ENCODE data around the gene TP63.

TP63 gene

DNA sequence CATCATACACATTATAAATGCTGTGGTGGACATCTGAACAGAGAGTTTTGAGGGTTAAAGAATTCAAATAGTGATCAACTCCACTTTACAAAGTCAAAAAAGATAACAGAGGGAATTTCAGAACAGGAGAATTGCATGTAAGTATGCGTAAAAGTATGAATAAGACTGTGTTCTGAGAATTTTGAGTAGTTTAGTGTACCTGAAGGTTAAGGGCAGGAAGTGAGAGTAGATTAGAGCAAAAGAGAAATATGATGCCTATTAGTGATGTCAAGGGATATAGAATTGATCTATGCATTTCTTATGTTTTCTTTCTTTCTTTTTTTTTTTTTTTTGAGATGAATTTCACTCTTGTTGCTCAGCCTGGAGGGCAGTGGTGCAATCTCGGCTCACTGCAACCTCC lies 53.1 kb downstream of the TP63 start:
- no peak for DNase-seq (ENCODE audit: low read depth)
- TF ChIP-seq, protein P1, sequence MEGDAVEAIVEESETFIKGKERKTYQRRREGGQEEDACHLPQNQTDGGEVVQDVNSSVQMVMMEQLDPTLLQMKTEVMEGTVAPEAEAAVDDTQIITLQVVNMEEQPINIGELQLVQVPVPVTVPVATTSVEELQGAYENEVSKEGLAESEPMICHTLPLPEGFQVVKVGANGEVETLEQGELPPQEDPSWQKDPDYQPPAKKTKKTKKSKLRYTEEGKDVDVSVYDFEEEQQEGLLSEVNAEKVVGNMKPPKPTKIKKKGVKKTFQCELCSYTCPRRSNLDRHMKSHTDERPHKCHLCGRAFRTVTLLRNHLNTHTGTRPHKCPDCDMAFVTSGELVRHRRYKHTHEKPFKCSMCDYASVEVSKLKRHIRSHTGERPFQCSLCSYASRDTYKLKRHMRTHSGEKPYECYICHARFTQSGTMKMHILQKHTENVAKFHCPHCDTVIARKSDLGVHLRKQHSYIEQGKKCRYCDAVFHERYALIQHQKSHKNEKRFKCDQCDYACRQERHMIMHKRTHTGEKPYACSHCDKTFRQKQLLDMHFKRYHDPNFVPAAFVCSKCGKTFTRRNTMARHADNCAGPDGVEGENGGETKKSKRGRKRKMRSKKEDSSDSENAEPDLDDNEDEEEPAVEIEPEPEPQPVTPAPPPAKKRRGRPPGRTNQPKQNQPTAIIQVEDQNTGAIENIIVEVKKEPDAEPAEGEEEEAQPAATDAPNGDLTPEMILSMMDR (IDR thresholded peaks at IDR 0.05; ENCODE audit: control insufficient read depth, insufficient read depth, low read depth, low read length, missing control alignments) = no peak
- H3K4me3 ChIP-seq (ENCODE audit: control insufficient read depth, low read depth, low read length) = no peak overlapping the region

DNA sequence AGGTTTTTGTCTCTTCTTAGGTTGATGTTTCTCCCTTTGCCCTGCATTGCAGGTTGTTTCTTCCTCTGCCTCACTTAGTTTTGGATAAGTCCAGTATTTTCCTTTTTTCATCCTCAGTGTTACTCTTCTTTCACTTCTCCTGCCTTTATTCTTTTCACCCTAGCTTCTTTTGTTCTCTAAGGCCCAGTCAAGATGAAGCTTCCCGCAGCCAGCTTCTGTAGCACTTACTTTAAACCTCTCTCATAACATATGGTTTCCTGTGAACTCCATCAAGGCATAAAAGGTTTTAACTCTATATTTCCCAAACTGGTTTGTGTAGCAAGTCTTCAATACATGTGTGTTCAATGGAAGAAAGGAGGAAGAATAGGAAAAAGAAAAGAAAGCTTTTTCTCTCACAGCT lies 54.1 kb downstream of the TP63 start:
- H3K4me3 ChIP-seq (ENCODE audit: control insufficient read depth, low read depth, low read length) = no peak overlapping the region
- no peak for DNase-seq (ENCODE audit: low read depth)
- TF ChIP-seq, protein P1 (IDR thresholded peaks at IDR 0.05; ENCODE audit: control insufficient read depth, insufficient read depth, low read depth, low read length, missing control alignments) = no peak

DNA sequence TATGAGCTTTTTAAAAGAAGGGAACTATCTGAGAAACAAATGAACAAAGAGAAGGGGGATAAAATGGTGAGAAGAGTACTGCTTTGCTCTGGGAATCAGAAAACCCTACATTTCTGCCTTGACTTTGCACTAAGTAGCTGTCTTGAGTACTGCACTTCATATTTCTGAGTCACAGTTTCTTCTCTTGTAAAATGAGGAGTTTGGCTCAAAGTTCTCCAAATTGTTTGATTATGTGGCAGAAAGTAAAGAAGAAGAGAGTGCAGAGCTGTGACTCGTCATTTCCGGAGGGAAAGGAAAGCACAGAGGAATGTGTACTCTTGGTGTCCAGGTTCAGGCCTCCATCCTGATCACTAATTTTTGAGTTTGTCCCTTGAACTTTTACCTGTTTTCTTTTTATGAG lies 54.7 kb downstream of the TP63 start:
- H3K4me3 ChIP-seq (ENCODE audit: control insufficient read depth, low read depth, low read length) = no peak overlapping the region
- peak; percentile 72 for DNase-seq (ENCODE audit: low read depth)
- TF ChIP-seq, protein P1 (IDR thresholded peaks at IDR 0.05; ENCODE audit: control insufficient read depth, insufficient read depth, low read depth, low read length, missing control alignments) = no peak

DNA sequence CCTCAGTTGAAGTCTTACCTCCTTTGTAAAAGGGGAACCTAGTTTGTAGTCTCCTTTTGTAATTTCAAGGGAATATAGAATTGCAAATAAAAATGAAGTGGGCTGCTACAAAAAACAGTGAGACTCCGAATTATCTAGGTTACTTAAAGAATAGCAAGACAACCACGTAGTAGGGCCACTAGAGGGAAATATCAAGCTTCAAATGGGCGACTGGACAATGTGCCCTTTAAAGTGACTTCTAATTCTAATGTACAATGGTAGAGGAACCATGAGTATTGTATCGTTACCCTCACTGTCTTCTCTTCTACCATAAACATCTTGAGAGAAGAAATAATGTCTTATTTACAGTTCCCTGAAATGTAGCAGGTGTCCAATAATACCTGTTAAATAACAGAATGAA lies 56.3 kb downstream of the TP63 start:
- no peak for DNase-seq (ENCODE audit: low read depth)
- TF ChIP-seq, protein P1 (IDR thresholded peaks at IDR 0.05; ENCODE audit: control insufficient read depth, insufficient read depth, low read depth, low read length, missing control alignments) = no peak
- H3K4me3 ChIP-seq (ENCODE audit: control insufficient read depth, low read depth, low read length) = no peak overlapping the region

DNA sequence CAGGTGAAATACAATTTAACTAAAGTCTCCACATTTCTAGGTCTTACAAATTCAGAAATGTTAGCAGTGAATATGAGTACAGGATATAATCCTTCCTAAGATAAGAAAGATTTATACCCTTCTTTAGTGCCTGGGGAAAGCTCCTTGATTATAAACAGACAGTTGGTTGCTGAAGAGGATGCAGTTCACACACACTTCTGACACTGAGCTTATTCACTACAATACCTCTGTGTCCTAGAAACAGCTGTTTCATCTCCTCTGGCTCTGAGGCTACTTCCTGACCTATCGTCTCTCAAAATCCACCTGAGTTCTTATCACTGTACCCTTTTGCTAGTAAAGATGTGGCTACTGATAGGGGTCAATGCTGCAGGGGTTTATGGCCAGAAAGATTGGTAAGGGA lies 57.1 kb downstream of the TP63 start:
- TF ChIP-seq, protein P1 (IDR thresholded peaks at IDR 0.05; ENCODE audit: control insufficient read depth, insufficient read depth, low read depth, low read length, missing control alignments) = no peak
- DNase-seq (ENCODE audit: low read depth) = peak; percentile 8
- H3K4me3 ChIP-seq (ENCODE audit: control insufficient read depth, low read depth, low read length) = no peak overlapping the region

DNA sequence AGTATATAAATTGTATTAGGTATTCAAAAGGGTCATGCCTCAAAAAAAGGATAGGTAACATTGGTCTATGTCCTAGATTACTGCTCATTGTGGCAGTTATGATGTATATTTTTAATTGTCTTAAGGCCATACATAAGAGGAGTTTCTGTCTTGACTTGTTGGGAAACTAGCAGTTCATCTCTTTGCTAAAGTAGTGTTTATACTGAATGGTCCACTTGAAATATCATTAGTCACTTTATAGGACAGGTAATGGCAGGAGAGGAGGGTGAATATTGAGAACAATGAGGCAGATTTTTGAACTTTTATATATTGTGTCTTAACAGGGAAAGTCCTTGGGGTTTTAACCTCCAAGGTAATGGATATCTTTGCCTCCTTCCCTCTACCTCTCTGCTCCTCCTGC lies 58.4 kb downstream of the TP63 start:
- H3K4me3 ChIP-seq (ENCODE audit: control insufficient read depth, low read depth, low read length) = no peak overlapping the region
- DNase-seq (ENCODE audit: low read depth) = no peak
- TF ChIP-seq, protein P1 (IDR thresholded peaks at IDR 0.05; ENCODE audit: control insufficient read depth, insufficient read depth, low read depth, low read length, missing control alignments) = no peak

DNA sequence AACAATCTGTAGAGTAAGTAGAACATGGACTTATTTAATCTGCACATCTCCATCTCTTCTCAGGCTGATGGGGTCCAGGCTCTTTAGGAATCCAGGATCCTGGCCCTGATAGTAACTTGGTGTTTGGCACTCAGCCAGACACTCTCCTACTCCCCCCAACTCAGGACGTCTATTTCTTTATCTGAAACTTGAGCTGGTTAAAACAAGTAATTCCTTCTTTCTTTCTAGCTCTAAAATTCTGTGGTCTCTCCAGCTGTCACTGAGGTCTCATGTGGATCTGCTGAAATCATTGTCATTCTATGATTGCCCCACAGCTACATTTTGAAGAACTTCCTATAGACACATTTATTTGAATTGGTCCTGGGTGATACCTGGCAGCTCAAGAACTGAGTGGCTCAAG lies 59.0 kb downstream of the TP63 start:
- DNase-seq (ENCODE audit: low read depth) = no peak
- TF ChIP-seq, protein P1 (IDR thresholded peaks at IDR 0.05; ENCODE audit: control insufficient read depth, insufficient read depth, low read depth, low read length, missing control alignments) = no peak
- no peak overlapping the region for H3K4me3 ChIP-seq (ENCODE audit: control insufficient read depth, low read depth, low read length)
